ENCODE data around the gene ZNF628. TPM values are rescaled to one million over a fixed set of nuclear protein-coding genes. Genes with fewer than 3 reads are reported as not detected.

ZNF628 gene
- total RNA-seq = 1.1 TPM
- 4.8 TPM for polyA plus RNA-seq
- long read RNA-seq, donor 1, partial matches to known transcripts = 0 of 1 reads
- long read RNA-seq, donor 1, other reads (novel, unspliced or antisense) = 0 of 1 reads
- long read RNA-seq, donor 2, transcript ZNF628-201 (1 exons, 3,177 nt) = major isoform, 14 of 21 reads
- long read RNA-seq, donor 2, transcript ZNF628-202 (2 exons, 472 nt) = minor isoform, 7 of 21 reads
- long read RNA-seq, donor 2, partial matches to known transcripts = 0 of 21 reads
- long read RNA-seq, donor 2, other reads (novel, unspliced or antisense) = 0 of 21 reads
- long read RNA-seq, donor 3, transcript ZNF628-201 (1 exons, 3,177 nt) = major isoform, 6 of 8 reads
- long read RNA-seq, donor 3, partial matches to known transcripts = 0 of 8 reads
- long read RNA-seq, donor 3, other reads (novel, unspliced or antisense) = 0 of 8 reads
- long read RNA-seq, donor 4, transcript ZNF628-201 (1 exons, 3,177 nt) = major isoform, 7 of 8 reads
- long read RNA-seq, donor 4, partial matches to known transcripts = 0 of 8 reads
- long read RNA-seq, donor 4, other reads (novel, unspliced or antisense) = 0 of 8 reads
- long read RNA-seq, donor 5, transcript ZNF628-201 (1 exons, 3,177 nt) = major isoform, 5 of 7 reads
- long read RNA-seq, donor 5, partial matches to known transcripts = 0 of 7 reads
- long read RNA-seq, donor 5, other reads (novel, unspliced or antisense) = 0 of 7 reads
- long read RNA-seq, donor 6, partial matches to known transcripts = 0 of 4 reads
- long read RNA-seq, donor 6, other reads (novel, unspliced or antisense) = 0 of 4 reads
- long read RNA-seq, donor 7, transcript ZNF628-201 (1 exons, 3,177 nt) = major isoform, 8 of 9 reads
- long read RNA-seq, donor 7, partial matches to known transcripts = 0 of 9 reads
- long read RNA-seq, donor 7, other reads (novel, unspliced or antisense) = 0 of 9 reads
- long read RNA-seq, donor 8, partial matches to known transcripts = 0 of 7 reads
- long read RNA-seq, donor 8, other reads (novel, unspliced or antisense) = 0 of 7 reads
- long read RNA-seq, donor 9, transcript ZNF628-201 (1 exons, 3,177 nt) = major isoform, 5 of 6 reads
- long read RNA-seq, donor 9, partial matches to known transcripts = 0 of 6 reads
- long read RNA-seq, donor 9, other reads (novel, unspliced or antisense) = 0 of 6 reads
- long read RNA-seq, donor 10, transcript ZNF628-201 (1 exons, 3,177 nt) = major isoform, 8 of 10 reads
- long read RNA-seq, donor 10, partial matches to known transcripts = 0 of 10 reads
- long read RNA-seq, donor 10, other reads (novel, unspliced or antisense) = 0 of 10 reads

DNA sequence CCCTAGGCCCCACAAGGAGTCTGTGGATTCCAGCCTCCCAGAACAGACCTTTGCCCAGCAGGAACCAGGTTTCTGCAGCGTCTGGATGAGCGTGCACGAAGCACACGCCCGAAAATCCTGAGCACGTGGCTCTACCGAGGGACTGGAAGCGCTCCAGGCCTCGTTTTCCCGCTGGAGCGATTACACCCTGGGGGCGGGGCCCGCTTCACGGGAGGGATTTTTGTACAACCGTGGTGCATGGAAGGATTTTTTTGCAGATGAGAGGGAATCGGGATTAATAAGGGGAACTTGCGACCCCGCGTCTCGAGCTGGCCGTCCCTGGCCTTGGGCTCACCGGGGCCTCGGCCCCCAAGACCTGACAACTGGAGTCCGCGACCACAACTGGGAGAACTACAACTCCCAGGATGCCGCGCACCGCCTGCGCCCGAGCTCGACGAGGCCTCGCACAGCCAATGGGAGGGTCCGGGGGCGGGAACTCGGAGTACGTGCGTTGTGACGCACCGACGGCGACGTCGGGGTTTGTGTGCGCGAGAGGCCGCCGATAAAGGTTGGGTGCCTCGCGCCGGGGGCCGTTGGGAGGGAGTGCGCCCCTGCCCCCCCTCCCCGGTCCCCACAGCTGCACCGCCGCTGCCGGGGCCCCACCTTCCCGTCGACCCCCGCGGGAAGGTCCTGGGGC, at the start of gene ZNF628:
TSS of gene ZNF628 (plus strand) at position 518 of the 676 bp plus-strand sequence. CDS start 3,294 bp downstream, outside the sequence.
- H3K36me3 ChIP-seq (ENCODE audit: control insufficient read depth in 2 of 2, insufficient read depth in 2 of 2, low read length in 1 of 2) = peaks cover 3 to 4% of the 10 kb centered on the region in 2 donors
- H3K27ac ChIP-seq (ENCODE audit: low read depth in 1 of 2, low read length in 1 of 2) = peak within 1 kb of the TSS; percentile 99
- peaks cover 25 to 68% of the 10 kb centered on the region in 2 donors for H3K4me1 ChIP-seq (ENCODE audit: control insufficient read depth in 2 of 2, insufficient read depth in 2 of 2, low read length in 2 of 2)
- peak; percentile 95 to 100 (median 98) for DNase-seq (ENCODE audit: low read depth in 6 of 9, low spot score in 9 of 9)
- 2% methylated on average over 59 of the region's 61 CpGs for WGBS
- H3K4me3 ChIP-seq (ENCODE audit: low read length in 2 of 2) = peak within 1 kb of the TSS; percentile 56 to 75
- H3K27me3 ChIP-seq (ENCODE audit: control insufficient read depth in 2 of 2, insufficient read depth in 1 of 2, low read length in 1 of 2) = no peaks in the 10 kb centered on the region
- H3K9me3 ChIP-seq (ENCODE audit: control insufficient read depth in 2 of 2, insufficient read depth in 1 of 2, low read length in 1 of 2) = no peaks in the 10 kb centered on the region

DNA sequence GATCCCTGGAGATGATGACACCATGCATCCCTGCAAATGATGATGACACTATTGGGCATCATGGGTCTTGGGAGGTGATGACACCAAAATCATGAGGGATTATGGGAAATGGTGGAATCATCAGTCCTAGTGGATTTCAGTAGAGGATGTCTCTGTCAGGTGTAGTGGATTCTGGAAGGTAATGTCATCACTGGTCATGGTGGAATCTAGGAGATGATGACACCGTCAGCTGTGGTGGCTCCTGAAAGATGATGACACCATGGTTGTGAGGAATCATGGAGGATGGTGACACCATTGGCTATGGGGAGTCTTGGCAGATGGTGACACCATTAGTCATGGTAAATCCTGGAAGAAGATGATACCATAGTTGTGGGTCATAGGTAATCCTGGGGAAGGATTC, 45.2 kb upstream of the ZNF628 start:
- no peak for DNase-seq (ENCODE audit: low read depth in 6 of 9, low spot score in 9 of 9)
- H3K27me3 ChIP-seq (ENCODE audit: control insufficient read depth in 2 of 2, insufficient read depth in 1 of 2, low read length in 1 of 2) = peaks cover 17 to 56% of the 10 kb centered on the region in 2 donors
- H3K36me3 ChIP-seq (ENCODE audit: control insufficient read depth in 2 of 2, insufficient read depth in 2 of 2, low read length in 1 of 2) = peaks cover 0 to 3% of the 10 kb centered on the region in 2 donors
- no peak overlapping the region for H3K4me3 ChIP-seq (ENCODE audit: low read length in 2 of 2)
- 98% methylated on average over 1 of the region's 1 CpG for WGBS
- H3K9me3 ChIP-seq (ENCODE audit: control insufficient read depth in 2 of 2, insufficient read depth in 1 of 2, low read length in 1 of 2) = peaks cover 0 to 9% of the 10 kb centered on the region in 2 donors
- H3K4me1 ChIP-seq (ENCODE audit: control insufficient read depth in 2 of 2, insufficient read depth in 2 of 2, low read length in 2 of 2) = peaks cover 0 to 3% of the 10 kb centered on the region in 2 donors
- no peak overlapping the region for H3K27ac ChIP-seq (ENCODE audit: low read depth in 1 of 2, low read length in 1 of 2)

DNA sequence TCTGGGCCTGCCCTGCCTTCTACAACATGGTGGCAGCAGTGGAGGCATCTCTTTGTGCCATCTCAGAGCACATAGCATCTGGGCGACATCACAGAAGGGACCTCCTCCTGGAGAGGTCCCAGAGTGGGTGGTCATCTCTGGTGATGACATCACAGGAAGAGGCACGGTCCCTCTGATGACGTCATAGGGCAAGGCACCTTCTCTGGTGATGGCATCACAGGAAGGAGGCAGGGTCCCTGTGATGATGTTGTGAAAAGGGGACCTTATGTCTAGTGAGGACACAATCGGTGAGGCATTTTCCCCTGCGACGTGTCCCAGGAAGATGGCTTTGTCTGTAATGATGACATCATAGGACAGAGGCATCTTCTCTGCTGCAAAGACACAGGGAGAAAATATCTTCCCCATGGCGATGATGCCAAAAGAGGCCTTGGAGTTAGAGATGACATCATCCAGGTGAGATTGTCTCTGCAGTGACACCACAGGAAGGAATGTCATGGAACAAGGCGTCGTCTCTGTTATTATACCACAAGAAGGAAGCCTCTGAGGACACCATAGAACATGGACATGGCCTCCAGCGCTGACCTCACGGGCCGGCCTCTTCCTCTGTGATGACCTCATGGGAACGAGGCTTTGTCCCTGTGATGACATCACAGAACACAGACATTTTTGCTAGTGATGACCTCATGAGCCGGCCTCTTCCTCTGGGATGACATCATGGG, 44.0 kb upstream of the ZNF628 start:
- no peak overlapping the region for H3K4me3 ChIP-seq (ENCODE audit: low read length in 2 of 2)
- 94% methylated on average over 14 of the region's 14 CpGs for whole genome bisulfite sequencing
- H3K4me1 ChIP-seq (ENCODE audit: control insufficient read depth in 2 of 2, insufficient read depth in 2 of 2, low read length in 2 of 2) = peaks cover 0 to 3% of the 10 kb centered on the region in 2 donors
- peaks cover 0 to 9% of the 10 kb centered on the region in 2 donors for H3K9me3 ChIP-seq (ENCODE audit: control insufficient read depth in 2 of 2, insufficient read depth in 1 of 2, low read length in 1 of 2)
- no peak for DNase-seq (ENCODE audit: low read depth in 6 of 9, low spot score in 9 of 9)
- H3K27ac ChIP-seq (ENCODE audit: low read depth in 1 of 2, low read length in 1 of 2) = no peak overlapping the region
- H3K36me3 ChIP-seq (ENCODE audit: control insufficient read depth in 2 of 2, insufficient read depth in 2 of 2, low read length in 1 of 2) = peaks cover 0 to 3% of the 10 kb centered on the region in 2 donors
- H3K27me3 ChIP-seq (ENCODE audit: control insufficient read depth in 2 of 2, insufficient read depth in 1 of 2, low read length in 1 of 2) = peaks cover 24 to 68% of the 10 kb centered on the region in 2 donors

GRCh38 chr19:55433292-55433691, 43.1 kb upstream of the ZNF628 start:
- Histone ChIP-seq H3K4me3 (ENCODE audit: low read length in 2 of 2) (no peak overlapping the region), H3K27me3 (ENCODE audit: control insufficient read depth in 2 of 2, insufficient read depth in 1 of 2, low read length in 1 of 2) (peaks cover 32 to 77% of the 10 kb centered on the region in 2 donors), H3K27ac (ENCODE audit: low read depth in 1 of 2, low read length in 1 of 2) (no peak overlapping the region), H3K4me1 (ENCODE audit: control insufficient read depth in 2 of 2, insufficient read depth in 2 of 2, low read length in 2 of 2) (peaks cover 0 to 3% of the 10 kb centered on the region in 2 donors), H3K36me3 (ENCODE audit: control insufficient read depth in 2 of 2, insufficient read depth in 2 of 2, low read length in 1 of 2) (peaks cover 0 to 3% of the 10 kb centered on the region in 2 donors), H3K9me3 (ENCODE audit: control insufficient read depth in 2 of 2, insufficient read depth in 1 of 2, low read length in 1 of 2) (peaks cover 1 to 9% of the 10 kb centered on the region in 2 donors)
- DNase-seq (ENCODE audit: low read depth in 6 of 9, low spot score in 9 of 9) = no peak
- 16% methylated on average over 48 of the region's 48 CpGs for WGBS

DNA sequence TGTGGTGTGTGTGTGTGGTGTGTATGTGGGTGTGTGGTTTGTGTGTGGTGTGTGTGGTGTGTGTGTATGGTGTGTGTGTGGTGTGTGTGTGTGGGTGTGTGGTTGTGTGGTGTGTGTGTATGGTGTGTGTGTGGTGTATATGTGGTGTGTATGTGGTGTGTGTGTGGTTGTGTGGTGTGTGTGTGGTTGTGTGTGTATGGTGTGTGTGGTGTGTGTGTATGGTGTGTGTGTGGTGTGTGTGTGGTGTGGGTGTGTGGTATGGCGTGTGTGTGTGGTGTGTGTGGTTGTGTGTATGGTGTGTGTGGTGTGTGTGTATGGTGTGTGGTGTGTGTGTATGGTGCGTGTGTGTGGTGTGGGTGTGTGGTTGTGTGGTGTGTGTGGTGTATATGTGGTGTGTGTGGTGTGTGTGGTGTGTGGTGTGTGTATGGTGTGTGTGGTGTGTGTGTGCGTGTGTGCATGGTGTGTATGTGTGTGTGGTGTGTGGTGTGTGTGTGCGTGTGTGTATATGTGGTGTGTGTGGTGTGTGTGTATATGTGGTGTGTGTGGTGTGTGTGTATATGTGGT, 42.0 kb upstream of the ZNF628 start:
- peaks cover 0 to 3% of the 10 kb centered on the region in 2 donors for H3K36me3 ChIP-seq (ENCODE audit: control insufficient read depth in 2 of 2, insufficient read depth in 2 of 2, low read length in 1 of 2)
- peaks cover 42 to 84% of the 10 kb centered on the region in 2 donors for H3K27me3 ChIP-seq (ENCODE audit: control insufficient read depth in 2 of 2, insufficient read depth in 1 of 2, low read length in 1 of 2)
- H3K4me3 ChIP-seq (ENCODE audit: low read length in 2 of 2) = no peak overlapping the region
- DNase-seq (ENCODE audit: low read depth in 6 of 9, low spot score in 9 of 9) = no peak
- WGBS = 71% methylated on average over 4 of the region's 4 CpGs
- H3K4me1 ChIP-seq (ENCODE audit: control insufficient read depth in 2 of 2, insufficient read depth in 2 of 2, low read length in 2 of 2) = no peaks in the 10 kb centered on the region
- H3K9me3 ChIP-seq (ENCODE audit: control insufficient read depth in 2 of 2, insufficient read depth in 1 of 2, low read length in 1 of 2) = peaks cover 1 to 9% of the 10 kb centered on the region in 2 donors
- no peak overlapping the region for H3K27ac ChIP-seq (ENCODE audit: low read depth in 1 of 2, low read length in 1 of 2)

GRCh38 chr19:55435020-55435419, 41.4 kb upstream of the ZNF628 start:
- peaks cover 0 to under 1% of the 10 kb centered on the region in 2 donors for H3K4me1 ChIP-seq (ENCODE audit: control insufficient read depth in 2 of 2, insufficient read depth in 2 of 2, low read length in 2 of 2)
- DNase-seq (ENCODE audit: low read depth in 6 of 9, low spot score in 9 of 9) = no peak
- H3K9me3 ChIP-seq (ENCODE audit: control insufficient read depth in 2 of 2, insufficient read depth in 1 of 2, low read length in 1 of 2) = peaks cover 1 to 7% of the 10 kb centered on the region in 2 donors
- H3K27ac ChIP-seq (ENCODE audit: low read depth in 1 of 2, low read length in 1 of 2) = no peak overlapping the region
- H3K27me3 ChIP-seq (ENCODE audit: control insufficient read depth in 2 of 2, insufficient read depth in 1 of 2, low read length in 1 of 2) = peaks cover 46 to 87% of the 10 kb centered on the region in 2 donors
- 97% methylated on average over 4 of the region's 4 CpGs for WGBS
- H3K4me3 ChIP-seq (ENCODE audit: low read length in 2 of 2) = no peak overlapping the region
- H3K36me3 ChIP-seq (ENCODE audit: control insufficient read depth in 2 of 2, insufficient read depth in 2 of 2, low read length in 1 of 2) = peaks cover 0 to 3% of the 10 kb centered on the region in 2 donors

DNA sequence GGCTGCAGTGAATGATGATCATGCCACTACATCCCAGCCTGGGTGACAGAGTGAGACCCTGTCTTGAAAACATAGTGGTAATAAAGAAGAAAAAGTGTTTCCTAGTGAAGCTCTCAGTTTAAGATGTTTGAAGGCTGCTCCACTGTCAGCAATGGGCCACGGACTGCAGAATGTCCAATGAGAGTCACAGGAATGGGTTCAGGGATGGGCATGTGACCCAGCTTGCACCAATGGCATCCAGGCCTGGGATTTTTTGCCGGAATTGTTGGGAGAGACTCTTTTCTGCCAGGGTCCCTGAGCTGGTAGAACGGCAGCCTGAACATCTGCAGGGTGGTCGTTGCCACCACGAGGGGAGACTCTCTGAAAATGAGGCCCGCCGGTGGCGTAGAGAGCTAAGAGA, 39.6 kb upstream of the ZNF628 start:
- WGBS = 50% methylated on average over 8 of the region's 8 CpGs
- Histone ChIP-seq H3K4me3 (ENCODE audit: low read length in 2 of 2) (no peak overlapping the region), H3K27me3 (ENCODE audit: control insufficient read depth in 2 of 2, insufficient read depth in 1 of 2, low read length in 1 of 2) (peaks cover 54 to 94% of the 10 kb centered on the region in 2 donors), H3K4me1 (ENCODE audit: control insufficient read depth in 2 of 2, insufficient read depth in 2 of 2, low read length in 2 of 2) (peaks cover 0 to 14% of the 10 kb centered on the region in 2 donors), H3K27ac (ENCODE audit: low read depth in 1 of 2, low read length in 1 of 2) (no peak overlapping the region), H3K36me3 (ENCODE audit: control insufficient read depth in 2 of 2, insufficient read depth in 2 of 2, low read length in 1 of 2) (no peaks in the 10 kb centered on the region), H3K9me3 (ENCODE audit: control insufficient read depth in 2 of 2, insufficient read depth in 1 of 2, low read length in 1 of 2) (peaks cover 1 to 19% of the 10 kb centered on the region in 2 donors)
- DNase-seq (ENCODE audit: low read depth in 6 of 9, low spot score in 9 of 9) = no peak

All from thymus (tissue), 14 donors.